PFSK-1 (cell line): Measurements from ENCODE around the gene CARD16.

Experiments
- FOXP2 ChIP-seq: optimal IDR thresholded peaks from 2 replicates; pipeline ENCODE3; 2011; ENCODE audit warnings: borderline replicate concordance, control low read depth, inconsistent platforms; ENCODE audit not compliant: insufficient read depth; ENCODE audit errors: extremely low read length, extremely low read depth
- POLR2AphosphoS5 ChIP-seq: IDR thresholded peaks from 2 replicates; pipeline ENCODE4 v1.6.1; 2012; ENCODE audit warnings: low read depth, mild to moderate bottlenecking, control low read depth, low read length, moderate library complexity
- SIN3A ChIP-seq: IDR thresholded peaks from 2 replicates; pipeline ENCODE4 v1.6.1; 2012; ENCODE audit warnings: mild to moderate bottlenecking, low read length, moderate library complexity, borderline replicate concordance; ENCODE audit not compliant: insufficient read depth
- TAF1 ChIP-seq: IDR thresholded peaks from 2 replicates; pipeline ENCODE4 v1.6.1; 2012; ENCODE audit warnings: low read length, control low read depth, borderline replicate concordance; ENCODE audit not compliant: insufficient read depth
- TF ChIP-seq, protein P1 (sequence below), 2 experiments: IDR thresholded peaks; 2 replicates each; pipeline versions ENCODE4 v1.6.1 to v1.8.0; 2011 to 2012; ENCODE audit warnings: low read depth in 2 of 2, low read length in 2 of 2, control low read depth in 1 of 2, inconsistent platforms in 1 of 2, mild to moderate bottlenecking in 1 of 2, moderate library complexity in 1 of 2; ENCODE audit not compliant: insufficient read depth in 1 of 2

DNA sequence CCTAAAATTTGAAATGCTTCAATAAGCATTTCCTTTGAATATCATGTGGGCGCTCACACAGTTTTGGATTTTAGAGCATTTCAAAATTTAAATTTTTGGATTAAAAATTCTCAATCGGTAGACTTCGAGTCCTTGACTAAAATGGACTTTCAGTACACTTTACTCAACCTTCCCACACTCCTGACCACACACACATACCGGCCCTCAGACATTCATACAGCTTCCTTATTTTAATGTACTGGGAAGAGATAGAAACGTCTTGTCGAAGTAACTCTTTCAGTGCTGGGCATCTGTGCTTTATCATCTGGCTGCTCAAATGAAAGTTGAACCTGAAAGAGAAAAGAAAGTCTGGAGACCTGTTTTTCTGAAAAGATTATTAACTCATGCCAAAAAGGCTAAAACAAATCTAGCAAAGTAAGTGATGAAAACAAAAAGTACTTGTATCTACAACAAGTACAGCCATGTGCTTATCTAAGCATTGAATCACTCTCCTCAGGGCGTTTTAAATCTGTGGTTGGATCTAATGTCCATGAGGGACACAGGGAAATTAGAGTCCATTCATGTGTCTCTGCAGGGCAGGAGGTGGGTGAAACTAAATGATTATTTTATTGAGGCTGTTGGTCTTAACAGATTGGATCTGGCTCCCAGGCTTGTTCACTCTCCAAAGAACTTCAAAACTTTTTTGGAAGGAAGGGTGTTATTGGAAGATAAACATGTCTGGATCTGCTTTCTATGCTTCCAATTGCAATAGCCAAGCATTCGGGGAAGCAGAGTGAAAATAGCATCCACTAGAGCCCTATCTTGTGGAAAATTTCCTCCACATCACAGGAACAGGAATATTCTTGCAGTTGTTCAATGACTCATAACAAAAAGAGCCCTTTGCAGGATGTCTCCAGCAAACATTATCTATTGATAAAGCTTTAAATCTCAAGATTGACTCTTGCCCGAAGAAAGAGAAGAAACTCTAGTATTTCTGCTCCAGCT lies 47.4 kb upstream of the CARD16 start:
- no peak for TF ChIP-seq POLR2AphosphoS5
- no peak for TF ChIP-seq TAF1
- TF ChIP-seq, protein P1, sequence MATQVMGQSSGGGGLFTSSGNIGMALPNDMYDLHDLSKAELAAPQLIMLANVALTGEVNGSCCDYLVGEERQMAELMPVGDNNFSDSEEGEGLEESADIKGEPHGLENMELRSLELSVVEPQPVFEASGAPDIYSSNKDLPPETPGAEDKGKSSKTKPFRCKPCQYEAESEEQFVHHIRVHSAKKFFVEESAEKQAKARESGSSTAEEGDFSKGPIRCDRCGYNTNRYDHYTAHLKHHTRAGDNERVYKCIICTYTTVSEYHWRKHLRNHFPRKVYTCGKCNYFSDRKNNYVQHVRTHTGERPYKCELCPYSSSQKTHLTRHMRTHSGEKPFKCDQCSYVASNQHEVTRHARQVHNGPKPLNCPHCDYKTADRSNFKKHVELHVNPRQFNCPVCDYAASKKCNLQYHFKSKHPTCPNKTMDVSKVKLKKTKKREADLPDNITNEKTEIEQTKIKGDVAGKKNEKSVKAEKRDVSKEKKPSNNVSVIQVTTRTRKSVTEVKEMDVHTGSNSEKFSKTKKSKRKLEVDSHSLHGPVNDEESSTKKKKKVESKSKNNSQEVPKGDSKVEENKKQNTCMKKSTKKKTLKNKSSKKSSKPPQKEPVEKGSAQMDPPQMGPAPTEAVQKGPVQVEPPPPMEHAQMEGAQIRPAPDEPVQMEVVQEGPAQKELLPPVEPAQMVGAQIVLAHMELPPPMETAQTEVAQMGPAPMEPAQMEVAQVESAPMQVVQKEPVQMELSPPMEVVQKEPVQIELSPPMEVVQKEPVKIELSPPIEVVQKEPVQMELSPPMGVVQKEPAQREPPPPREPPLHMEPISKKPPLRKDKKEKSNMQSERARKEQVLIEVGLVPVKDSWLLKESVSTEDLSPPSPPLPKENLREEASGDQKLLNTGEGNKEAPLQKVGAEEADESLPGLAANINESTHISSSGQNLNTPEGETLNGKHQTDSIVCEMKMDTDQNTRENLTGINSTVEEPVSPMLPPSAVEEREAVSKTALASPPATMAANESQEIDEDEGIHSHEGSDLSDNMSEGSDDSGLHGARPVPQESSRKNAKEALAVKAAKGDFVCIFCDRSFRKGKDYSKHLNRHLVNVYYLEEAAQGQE (IDR thresholded peaks at IDR 0.05; ENCODE audit: insufficient read depth in 1 of 2, low read depth in 2 of 2, low read length in 2 of 2): no peak
- TF ChIP-seq FOXP2: no peak
- no peak; the same call in 1 of the 2 replicates for TF ChIP-seq SIN3A
